Measurements from ENCODE around the gene SCFD2.

DNA sequence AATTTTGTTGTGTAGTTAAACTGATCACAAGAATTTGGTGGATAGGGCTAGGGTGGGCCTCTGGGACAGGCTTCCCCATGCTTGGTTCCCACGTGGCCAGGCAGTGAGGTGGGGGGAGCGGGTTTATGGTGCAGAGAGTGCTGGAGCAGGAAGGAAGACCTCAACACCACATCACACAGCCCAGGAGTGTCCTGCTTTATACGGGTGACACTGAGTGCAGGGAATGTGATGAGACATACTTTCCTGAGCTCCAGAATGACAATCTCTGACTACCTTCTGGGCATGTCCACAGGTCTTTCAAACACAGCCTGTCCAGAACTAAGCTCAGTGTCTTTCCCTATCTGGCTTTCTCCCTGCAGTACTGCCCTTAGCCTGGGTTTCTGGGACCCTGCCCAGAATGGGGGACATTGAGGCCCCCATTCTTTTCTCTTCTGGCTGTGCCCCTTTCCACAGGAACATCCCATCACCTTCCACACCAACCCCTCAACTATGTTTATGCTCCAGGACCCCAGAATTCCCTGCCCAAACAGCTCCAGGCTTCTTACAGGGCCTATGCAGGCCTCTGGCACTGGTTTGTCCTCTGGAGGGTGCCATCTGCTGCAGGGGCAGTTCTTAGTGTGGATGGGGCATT is 540.3 kb downstream of the SCFD2 start:
- TF ChIP-seq, protein P1, sequence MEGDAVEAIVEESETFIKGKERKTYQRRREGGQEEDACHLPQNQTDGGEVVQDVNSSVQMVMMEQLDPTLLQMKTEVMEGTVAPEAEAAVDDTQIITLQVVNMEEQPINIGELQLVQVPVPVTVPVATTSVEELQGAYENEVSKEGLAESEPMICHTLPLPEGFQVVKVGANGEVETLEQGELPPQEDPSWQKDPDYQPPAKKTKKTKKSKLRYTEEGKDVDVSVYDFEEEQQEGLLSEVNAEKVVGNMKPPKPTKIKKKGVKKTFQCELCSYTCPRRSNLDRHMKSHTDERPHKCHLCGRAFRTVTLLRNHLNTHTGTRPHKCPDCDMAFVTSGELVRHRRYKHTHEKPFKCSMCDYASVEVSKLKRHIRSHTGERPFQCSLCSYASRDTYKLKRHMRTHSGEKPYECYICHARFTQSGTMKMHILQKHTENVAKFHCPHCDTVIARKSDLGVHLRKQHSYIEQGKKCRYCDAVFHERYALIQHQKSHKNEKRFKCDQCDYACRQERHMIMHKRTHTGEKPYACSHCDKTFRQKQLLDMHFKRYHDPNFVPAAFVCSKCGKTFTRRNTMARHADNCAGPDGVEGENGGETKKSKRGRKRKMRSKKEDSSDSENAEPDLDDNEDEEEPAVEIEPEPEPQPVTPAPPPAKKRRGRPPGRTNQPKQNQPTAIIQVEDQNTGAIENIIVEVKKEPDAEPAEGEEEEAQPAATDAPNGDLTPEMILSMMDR (IDR thresholded peaks at IDR 0.05; ENCODE audit: low read depth, low read length): no peak
- TF ChIP-seq EZH2phosphoT487 (IDR thresholded peaks at IDR 0.05; ENCODE audit: low read depth): no peak
